Suppressor macrophage treated with lipopolysaccharide for 1 hour (primary cell): ENCODE results near the gene CREB3L1.

Experiments used
- DNase-seq, 3 donors: peaks; one replicate each; pipeline ENCODE4 v3.0.0-alpha.2; 2020 to 2022

Gene CREB3L1

DNA sequence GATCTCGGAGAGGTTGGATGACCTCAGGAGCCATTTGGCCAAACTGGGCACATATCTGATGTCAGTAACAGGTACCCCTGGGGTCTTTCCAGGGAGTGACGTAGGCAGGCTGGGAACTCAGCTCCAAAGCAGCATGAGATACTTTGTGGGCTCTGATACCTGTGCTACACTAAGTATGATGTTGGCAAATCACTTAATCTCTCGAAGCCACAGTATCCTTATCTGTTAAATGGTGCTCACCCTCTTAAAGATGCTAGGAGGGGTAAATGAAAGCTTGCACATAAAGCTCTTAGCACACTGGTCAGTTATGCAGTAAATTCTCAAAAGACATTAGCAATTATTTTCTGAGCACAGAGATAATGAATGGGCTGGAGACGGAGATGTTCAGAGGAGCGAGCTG is 52.7 kb downstream of the CREB3L1 start:
- DNase-seq = no peak

DNA sequence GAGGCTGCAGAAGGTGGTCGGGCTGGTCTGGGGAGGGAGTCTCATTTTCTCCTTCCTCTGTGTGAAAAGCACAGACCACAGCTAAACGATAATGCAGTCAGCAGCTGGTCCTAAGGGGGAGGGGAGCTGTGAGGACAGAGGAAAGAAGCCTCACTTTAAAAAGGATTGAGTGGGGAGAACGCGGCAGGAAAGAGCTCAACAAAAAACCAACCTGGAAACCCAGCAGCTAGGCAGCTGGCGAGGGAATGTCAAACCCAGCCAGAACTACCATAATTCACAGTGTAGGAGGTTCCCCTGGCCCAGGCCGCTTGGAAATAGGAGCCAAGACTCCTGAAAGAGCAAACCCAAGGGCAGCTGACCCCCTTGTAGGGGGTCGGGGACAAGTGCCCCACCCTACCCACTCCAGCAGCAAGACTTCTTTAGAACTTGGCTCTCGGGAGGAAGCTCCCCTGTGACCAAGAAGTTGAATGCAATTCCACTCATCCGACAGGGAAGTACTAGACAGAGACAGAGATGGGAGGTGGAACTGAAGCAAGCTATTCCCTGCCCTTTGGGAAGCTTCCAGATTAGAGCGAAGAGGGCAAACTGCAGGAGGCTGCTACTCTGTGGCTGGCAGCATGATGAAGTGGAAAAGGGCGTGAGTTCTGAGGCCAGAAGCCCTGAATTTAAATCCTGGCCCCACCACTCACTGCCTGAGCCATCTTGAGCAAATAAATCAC is 53.3 kb downstream of the CREB3L1 start:
- DNase-seq = peak in 1 of 3 donors; percentile 38

DNA sequence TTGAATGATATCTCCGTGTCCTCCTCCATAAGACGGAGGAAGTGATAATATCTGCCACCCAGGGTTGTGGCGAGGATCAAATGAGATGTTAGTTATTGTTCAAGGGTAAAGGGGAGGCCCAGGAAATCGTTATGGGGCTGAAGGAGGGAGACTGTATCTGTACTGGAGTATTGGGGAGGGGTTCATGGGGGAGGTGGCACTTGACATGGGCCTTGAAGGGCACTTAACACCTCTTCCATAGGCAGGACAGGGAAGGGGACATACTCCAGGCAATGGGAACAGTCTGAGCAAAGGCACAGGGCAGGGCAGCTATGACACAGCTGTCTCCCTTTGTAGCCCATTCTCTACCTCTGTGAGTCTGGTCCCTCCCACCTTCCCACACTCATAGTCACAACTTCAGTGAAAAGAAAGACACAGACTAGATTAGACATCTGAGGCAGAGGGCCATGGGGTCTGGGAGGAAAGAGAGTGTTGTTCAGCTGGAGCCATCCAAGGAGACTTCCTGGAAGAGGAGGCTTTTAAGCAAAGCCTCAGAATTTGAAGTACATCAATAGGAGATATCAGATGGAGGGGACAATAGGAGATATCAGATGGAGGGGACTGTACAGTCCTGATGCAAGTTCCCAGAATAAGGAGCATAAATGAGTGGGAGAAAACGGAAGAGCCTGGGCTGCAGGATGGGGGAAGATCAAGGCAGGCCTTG is 54.0 kb downstream of the CREB3L1 start:
- no peak for DNase-seq

DNA sequence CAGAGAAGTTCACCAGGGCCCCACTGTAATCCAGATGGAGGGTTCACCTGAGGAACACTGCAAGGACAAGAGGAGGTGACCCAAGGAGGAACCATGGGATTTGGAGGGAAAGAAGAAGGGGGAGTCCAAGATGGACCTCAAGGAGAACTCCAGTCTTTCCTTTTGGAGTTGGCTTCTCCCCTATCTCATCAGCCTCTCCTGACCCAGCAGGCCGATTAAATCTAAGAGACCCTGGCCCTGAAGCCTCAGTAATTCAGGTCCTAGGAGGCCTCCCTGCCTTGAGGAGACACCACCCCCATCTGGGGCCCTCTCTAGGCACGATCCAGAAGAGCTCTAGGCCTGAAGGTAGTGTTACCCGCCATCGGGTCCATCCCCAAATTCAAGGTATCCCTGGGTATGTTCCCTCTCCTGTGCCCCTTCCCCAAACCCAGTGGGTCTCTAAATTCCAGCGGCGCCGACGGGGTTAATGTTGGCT is 54.7 kb downstream of the CREB3L1 start:
- no peak for DNase-seq

DNA sequence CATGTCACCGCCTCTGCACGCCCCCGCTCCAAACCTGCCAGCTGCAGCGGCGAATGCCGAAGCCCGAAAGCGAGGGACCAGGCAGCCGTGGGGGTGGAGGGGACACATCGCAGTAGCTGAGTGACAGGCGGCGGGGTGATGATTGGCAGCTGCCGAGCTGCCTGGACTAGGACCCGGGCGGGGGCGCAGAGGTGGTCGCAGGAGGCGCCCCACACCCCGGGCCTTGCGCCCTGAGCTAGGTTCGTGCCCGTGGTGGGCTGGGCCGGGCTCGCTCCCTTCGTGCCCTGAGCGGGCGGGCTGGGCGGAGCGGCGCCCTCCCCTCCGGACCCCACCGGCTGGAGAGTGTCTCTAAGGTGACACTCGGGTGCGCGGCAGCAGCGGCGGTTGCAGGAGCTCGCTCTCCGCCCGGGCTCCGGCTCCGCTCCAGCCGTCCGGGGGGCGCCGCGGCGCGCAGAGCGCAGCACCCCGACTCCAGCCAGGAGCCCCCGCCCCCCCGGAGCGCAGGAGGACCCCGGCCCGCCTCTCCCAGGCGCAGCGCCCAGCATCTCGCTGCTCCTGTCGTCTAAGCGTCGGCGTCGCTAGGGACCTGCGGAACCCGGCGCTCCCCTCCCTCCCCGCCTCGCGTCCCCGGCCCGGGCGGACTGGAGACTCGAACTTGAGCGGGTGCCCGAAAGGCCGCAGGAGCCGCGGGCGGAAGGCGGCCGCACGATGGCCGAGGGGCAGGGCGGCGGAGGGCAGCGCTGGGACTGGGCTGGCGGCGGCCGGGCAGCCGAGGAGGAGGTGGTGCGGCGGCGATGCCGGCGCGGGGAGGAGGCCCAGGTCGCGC is 55.3 kb downstream of the CREB3L1 start:
- DNase-seq = peak in 1 of 3 donors; percentile 51

- DNase-seq = no peak
Measured at GRCh38 chr11:46333394-46333947, 56.0 kb downstream of the CREB3L1 start.

GRCh38 chr11:46334211-46334610 is 56.7 kb downstream of the CREB3L1 start:
- DNase-seq = no peak

GRCh38 chr11:46335271-46335670 is 57.8 kb downstream of the CREB3L1 start:
- no peak for DNase-seq

GRCh38 chr11:46335890-46336562 is 58.6 kb downstream of the CREB3L1 start:
- DNase-seq = no peak

GRCh38 chr11:46336563-46337180 is 59.2 kb downstream of the CREB3L1 start:
- DNase-seq = peak; percentile 74 to 79 (median 78)

GRCh38 chr11:46337626-46338345 is 60.3 kb downstream of the CREB3L1 start:
- peak in 2 of 3 donors; percentile 39 to 47 for DNase-seq

- DNase-seq = no peak
Measured at GRCh38 chr11:46338636-46338987, 61.1 kb downstream of the CREB3L1 start.

DNA sequence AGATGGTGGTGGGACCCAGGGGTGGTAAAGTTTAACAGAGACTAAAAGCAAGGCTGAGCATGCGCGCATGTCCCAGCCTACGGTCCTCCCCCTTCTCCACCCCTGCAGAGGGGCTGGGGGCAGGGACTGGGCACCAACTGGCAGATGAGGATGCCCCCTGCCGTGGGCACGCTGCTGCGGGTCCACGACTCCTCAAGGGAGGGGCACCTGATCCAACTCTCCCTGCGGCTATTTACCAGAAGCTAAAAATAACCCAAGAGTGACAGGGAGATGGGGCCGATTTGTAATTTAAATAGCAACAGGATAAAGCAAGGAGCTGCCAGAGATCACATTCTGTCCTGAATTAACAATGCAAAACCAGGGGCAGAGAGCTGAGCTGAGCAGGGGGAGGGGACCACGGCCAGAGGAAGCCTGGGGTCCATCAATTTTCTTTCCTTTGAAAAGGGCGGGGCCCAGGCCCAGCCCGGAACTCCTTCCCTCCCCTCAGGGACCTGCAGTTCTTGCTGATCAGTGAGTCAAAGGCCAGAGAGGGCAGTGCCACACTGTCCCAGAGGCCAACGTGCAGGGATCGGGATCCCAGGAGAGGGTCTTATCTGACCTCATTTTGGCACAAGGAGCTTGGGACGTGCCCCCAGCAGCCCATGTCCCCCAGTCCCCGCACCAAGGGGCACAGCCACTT is 61.7 kb downstream of the CREB3L1 start:
- no peak for DNase-seq

- peak; percentile 62 to 65 (median 63) for DNase-seq
Measured at GRCh38 chr11:46339816-46340215, 62.4 kb downstream of the CREB3L1 start.

GRCh38 chr11:46341454-46341853 is 64.0 kb downstream of the CREB3L1 start:
- no peak for DNase-seq

DNA sequence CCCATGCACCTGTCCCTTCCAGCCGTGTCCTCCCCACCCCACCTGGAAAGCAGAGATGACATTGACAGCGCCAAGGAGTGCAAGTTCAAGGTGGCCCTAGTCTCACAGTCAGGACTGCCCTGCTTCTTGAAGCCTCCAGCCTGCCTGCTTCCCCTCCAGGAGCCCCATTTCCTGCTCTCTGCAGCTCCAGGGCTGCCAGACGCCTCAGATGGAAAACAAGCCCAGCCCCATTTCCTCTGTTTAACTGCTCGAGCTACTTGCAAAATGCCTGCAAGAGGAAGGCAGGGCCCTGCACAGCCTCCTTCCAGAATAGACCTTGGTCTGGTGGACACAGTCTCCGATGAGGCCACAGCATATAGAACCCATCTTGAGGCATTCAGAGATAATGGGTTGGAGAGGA is 64.8 kb downstream of the CREB3L1 start:
- DNase-seq = no peak

DNA sequence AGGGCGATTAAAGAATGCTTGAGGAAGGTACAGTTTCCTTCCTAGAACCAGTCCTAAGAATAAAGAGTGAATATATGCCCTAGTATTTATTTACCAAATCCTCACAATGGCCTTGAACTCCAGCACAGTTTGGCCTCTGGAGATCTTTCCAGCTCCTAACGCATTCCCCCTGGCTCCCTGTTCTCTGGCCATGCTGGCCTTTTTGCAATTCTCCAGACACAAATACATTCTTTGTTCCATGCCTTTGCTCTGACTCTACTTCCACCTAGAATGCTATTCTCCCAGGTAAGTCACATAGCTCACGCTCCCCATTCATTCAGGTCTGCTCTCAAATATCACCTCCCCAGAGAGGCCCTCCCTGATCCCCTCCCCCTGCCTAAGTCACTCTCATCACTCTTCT is 66.1 kb downstream of the CREB3L1 start:
- DNase-seq = no peak

DNA sequence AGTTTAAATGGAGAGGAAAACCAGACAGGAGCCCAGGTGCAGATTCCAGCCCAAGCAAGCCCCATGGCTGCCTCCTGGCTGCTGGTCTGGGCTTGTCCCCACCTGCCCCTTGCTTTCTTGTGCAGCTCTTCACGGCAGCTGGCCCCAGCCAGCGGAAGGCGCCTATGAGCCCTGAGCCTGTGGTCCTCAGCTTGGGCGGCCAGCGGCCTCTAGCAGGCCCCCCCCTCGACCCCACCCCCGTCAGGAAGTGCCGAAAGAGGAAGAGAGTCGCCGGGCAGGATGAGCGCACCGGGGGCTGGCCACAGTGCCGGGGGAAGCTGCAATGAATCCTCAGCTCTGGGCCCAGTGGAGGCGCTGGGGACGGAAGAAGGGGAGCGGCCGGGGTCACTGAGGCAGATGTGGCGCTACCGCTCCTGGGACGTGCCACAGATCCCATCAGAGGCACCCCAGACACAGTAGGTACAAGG is 67.7 kb downstream of the CREB3L1 start:
- peak; percentile 82 to 90 (median 84) for DNase-seq

DNA sequence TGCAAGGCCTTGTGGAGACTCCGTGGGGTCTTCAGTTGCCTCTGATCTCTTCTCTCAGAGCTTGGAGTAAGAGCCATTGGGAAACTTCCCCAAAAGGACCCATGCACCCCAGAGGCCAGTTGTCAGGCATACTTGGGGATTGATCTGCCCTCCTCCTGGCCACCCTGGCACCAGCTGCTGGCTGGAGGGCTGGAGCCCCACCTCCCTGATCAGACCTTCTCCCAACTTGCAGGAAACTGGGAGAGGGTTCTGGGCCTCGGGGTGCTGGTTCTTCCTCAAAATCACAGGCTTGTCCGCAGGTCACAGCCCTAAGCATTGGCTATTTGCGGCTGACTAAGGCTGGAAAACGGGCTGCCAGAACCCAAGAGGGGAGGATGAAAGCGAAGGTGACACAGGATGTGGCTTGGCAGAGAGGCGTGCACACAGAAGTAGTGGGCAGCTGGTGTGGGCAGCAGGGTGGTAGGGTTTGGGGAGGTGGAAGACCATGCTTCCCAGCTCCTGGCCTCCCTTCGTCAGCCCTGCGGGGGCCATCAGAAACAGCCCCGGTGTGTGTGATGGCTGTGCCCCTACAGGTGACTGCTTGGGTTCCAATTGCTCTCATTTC is 68.5 kb downstream of the CREB3L1 start:
- DNase-seq = peak; percentile 60 to 69 (median 64)
